Fibroblast of mammary gland (primary cell): ENCODE measurements around the gene PCNA.
A peak's percentile ranks its signal among the peaks of the same experiment; 100 is the strongest.

Experiments used
- DNase-seq: peaks from one replicate; pipeline ENCODE4 v3.0.0-alpha.2; 2010; ENCODE audit warnings: low read depth
- H3K4me3 ChIP-seq: 2 replicates; pipeline ENCODE4 v1.5.1; 2011; ENCODE audit warnings: low read depth, mild to moderate bottlenecking, low read length, moderate library complexity; ENCODE audit not compliant: control insufficient read depth
- TF ChIP-seq, protein P1 (sequence below): conservative IDR thresholded peaks from 2 replicates; pipeline ENCODE4 v1.5.1; 2011; ENCODE audit warnings: low read depth, low read length, inconsistent platforms; ENCODE audit not compliant: control insufficient read depth, insufficient read depth

Gene PCNA

DNA sequence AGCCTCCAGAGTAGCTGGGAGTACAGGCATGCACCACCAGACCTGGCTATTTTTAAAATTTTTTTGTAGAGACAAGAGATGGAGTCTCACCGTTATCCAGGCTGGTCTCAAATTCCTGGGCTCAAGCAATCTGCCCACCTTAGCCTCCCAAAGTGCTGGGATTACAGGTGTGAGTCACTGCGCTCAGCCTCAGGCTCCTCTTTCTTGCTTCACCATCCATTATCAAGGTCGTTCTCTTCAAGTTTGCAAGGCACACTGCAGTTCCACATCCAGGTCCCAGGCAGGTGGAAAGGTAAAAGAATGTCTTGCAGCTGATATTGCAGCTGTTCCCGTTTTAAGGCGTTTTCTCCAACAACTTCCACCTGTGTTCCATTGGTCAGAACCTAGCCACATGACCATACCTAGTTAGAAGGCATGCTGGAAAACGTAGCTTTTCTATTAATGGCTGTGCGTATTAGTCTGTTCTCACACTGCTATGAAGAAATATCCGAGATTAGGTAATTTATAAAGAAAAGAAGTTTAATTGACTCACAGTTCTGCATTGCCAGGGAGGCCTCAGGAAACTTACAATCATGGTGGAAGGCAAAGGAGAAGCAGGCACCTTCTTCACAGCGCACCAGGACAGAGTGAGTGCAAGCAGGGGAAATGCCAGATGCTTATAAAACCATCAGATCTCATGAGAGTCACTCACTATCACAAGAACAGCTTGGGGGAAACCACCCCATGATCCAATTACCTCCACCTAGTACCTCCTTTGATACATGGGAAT is 51.7 kb downstream of the PCNA start:
- H3K4me3 ChIP-seq, result no peak overlapping the region
- TF ChIP-seq, protein P1, sequence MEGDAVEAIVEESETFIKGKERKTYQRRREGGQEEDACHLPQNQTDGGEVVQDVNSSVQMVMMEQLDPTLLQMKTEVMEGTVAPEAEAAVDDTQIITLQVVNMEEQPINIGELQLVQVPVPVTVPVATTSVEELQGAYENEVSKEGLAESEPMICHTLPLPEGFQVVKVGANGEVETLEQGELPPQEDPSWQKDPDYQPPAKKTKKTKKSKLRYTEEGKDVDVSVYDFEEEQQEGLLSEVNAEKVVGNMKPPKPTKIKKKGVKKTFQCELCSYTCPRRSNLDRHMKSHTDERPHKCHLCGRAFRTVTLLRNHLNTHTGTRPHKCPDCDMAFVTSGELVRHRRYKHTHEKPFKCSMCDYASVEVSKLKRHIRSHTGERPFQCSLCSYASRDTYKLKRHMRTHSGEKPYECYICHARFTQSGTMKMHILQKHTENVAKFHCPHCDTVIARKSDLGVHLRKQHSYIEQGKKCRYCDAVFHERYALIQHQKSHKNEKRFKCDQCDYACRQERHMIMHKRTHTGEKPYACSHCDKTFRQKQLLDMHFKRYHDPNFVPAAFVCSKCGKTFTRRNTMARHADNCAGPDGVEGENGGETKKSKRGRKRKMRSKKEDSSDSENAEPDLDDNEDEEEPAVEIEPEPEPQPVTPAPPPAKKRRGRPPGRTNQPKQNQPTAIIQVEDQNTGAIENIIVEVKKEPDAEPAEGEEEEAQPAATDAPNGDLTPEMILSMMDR, result no peak
- no peak for DNase-seq

- peak; percentile 98 for DNase-seq
- TF ChIP-seq, protein P1, result no peak
- no peak overlapping the region for H3K4me3 ChIP-seq
Observed at GRCh38 chr20:5065879-5066383, 53.8 kb downstream of the PCNA start.

DNA sequence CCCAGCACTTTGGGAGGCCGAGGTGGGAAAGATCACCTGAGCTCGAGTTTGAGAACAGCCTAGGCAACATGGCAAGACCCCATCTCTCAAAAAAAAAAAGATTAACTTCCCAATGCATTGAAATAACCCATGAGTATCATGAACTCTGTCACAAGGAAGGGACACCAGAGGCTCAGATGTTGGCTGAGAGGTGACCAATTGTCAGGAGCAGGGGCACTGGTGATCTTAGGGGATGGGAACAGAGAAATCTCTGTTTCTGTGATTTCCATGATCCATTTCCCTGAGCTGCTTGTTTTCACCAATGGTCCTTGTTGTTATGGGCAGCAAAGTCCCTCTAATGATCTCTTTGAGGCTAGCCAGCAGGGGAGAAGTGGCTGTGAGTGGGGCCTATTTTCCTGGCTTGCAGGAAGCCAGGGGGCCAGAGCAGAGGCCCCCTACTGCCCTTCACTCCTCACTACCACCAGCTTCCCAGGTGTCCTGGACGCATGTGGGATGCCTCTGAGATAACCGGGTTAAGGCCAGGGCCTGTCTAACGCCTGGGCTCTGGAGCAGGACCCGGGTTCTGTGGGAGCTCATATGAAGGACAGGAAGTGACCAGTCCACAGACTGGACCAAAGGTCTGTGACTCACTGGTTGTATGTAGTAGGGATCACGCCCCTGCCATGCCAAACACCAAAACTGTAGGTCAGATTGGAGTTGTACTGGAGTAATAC is 54.4 kb downstream of the PCNA start:
- DNase-seq, result peak; percentile 87
- H3K4me3 ChIP-seq, result no peak overlapping the region
- TF ChIP-seq, protein P1, result no peak
